Measurements from ENCODE around the gene ABCG1.

The ABCG1 gene

DNA sequence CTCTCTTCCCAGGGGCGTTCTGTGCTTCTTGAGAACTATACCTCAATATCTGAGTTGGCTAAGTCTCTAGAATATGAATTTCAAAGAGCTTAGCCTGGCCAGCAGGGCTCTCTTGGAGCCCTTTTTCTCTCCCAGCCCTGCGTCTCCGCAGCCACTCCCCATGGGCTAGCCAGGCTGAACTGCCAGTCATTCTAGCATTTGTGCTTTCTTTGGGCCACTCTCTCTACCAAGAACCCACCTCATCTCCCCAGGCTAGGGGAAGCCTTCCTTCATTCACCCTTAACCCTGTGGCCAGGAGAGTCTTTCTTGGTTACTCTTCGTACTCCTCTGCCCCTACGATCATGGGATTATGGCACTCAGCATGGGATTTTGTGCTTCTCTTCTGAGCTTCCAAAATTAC, 18.2 kb downstream of the ABCG1 start:
- ATAC-seq (replicated peaks) (no peak), DNase-seq (no peak)
- H3K9me3 Mint-ChIP-seq = no peaks in the 10 kb centered on the region
- H3K36me3 Mint-ChIP-seq = no peaks in the 10 kb centered on the region
- H3K4me1 Mint-ChIP-seq = peaks cover 48 to 84% of the 10 kb centered on the region in 2 donors
- H3K4me3 Mint-ChIP-seq = peak overlapping the region in 1 of 2 donors; percentile 40
- peak overlapping the region; percentile 39 for H3K27ac Mint-ChIP-seq
- no peaks in the 10 kb centered on the region for H3K27me3 Mint-ChIP-seq

DNA sequence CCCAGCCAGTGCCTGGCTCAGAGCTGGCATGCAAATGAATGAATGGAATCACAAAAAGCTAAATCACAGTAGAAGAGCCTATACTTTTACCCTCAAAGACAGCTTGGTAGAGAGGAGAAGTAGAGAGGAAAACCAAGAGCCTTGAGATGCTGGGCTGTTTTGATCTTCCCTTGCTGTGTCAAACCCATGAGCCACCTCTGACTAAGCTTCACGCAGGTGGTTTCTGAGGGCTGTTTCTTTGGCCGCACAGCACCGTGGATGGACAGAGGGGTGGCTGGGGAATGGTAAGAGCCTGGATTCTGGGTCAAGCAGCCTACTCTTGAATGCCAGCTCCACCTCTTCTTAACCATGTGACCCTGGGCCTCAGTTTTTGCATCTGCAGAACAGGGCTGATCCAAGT, 18.6 kb downstream of the ABCG1 start:
- Mint-ChIP-seq H3K27ac (peak overlapping the region; percentile 39), H3K9me3 (no peaks in the 10 kb centered on the region), H3K27me3 (no peaks in the 10 kb centered on the region), H3K36me3 (no peaks in the 10 kb centered on the region), H3K4me1 (peaks cover 49 to 84% of the 10 kb centered on the region in 2 donors), H3K4me3 (peak overlapping the region in 1 of 2 donors; percentile 40)
- DNase-seq (no peak), ATAC-seq (replicated peaks) (no peak)

DNA sequence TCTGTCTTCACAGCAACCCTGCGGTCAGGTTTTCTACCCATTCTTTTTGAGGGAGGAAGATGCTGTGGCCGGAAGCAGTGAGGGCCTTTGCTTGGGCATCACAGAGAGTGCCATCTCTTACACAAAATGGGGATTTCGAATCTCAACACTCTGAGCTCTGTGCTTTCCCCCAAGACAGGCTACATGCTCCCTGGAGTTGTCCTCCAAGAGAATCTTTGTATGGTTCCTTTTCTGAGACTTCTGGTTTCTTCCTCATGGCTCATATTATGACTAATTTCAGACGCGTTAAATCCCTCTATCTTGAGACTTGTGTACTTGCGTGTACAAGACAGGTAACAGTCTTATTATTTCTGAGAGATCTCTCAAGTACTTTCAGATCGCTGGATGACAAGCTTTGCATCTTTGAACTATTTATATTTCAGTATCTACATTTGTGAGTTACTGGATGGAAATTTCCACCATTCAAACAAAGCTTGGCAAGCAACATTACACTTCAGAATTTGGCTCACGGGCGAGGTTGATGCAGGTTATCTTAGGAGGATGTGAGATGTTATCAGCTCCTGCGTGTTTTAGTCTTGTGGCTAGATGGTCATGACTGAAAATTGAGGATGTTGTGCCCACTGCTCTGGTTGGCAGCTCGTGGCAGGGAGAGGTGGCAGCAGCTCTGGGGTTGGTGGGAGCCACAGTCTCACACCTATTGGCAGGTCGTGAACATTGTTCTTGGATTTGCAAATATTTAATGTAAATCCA, 19.4 kb downstream of the ABCG1 start:
- Mint-ChIP-seq H3K9me3 (no peaks in the 10 kb centered on the region), H3K36me3 (no peaks in the 10 kb centered on the region)

DNA sequence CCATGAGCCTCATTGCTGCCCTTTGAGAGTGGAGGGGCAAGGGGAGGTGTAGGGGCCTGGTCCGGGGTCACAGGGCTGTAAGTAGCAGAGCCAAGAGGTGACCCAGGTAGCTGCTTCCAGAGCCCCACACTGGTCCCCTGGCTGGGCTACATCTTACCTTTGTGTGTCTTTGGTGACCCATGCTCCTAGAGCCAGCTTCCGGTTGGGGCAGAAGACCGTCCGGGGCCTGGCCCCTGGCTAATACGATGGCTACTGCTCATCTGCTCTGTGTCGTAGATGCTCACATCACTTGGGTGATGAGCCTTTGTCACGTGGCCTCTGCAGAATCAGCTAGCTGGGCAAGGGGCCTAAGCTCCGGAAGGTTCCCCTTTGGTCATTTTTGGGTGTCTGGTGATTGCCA, 20.6 kb downstream of the ABCG1 start:
- peaks cover 36 to 72% of the 10 kb centered on the region in 2 donors for H3K4me1 Mint-ChIP-seq
- no peaks in the 10 kb centered on the region for H3K9me3 Mint-ChIP-seq
- no peaks in the 10 kb centered on the region for H3K36me3 Mint-ChIP-seq
- ATAC-seq (replicated peaks) (no peak), DNase-seq (no peak)
- H3K27ac Mint-ChIP-seq = no peak overlapping the region
- no peaks in the 10 kb centered on the region for H3K27me3 Mint-ChIP-seq
- H3K4me3 Mint-ChIP-seq = no peak overlapping the region

More for the DNA sequence above, 19.4 kb downstream of the ABCG1 start:
- DNase-seq (no peak), ATAC-seq (replicated peaks) (peak; percentile 23 to 30)
- Mint-ChIP-seq H3K4me1 (peaks cover 47 to 84% of the 10 kb centered on the region in 2 donors), H3K27me3 (no peaks in the 10 kb centered on the region), H3K4me3 (peak overlapping the region; percentile 2 to 11), H3K27ac (peak overlapping the region; percentile 72)

DNA sequence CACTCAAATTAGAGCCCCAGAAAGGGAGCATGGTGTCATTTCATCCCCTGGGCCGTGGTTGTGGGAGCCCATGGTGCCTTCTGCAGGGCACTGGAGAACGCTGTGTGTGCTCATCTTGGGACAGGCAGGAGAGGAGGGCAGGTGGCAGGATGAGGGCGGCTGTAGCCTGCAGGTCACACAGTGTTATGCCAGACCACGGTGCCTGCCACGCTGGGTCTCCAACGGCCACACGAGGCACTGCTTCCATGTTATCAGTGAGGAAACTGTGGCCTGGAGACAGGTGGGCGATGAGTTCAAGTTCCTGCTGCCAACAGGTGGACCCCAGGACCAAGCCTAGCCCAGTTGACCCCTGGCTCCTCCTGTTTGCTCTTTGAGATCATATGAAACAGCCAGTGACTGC, 21.0 kb downstream of the ABCG1 start:
- Mint-ChIP-seq H3K4me1 (peaks cover 36 to 67% of the 10 kb centered on the region in 2 donors), H3K36me3 (no peaks in the 10 kb centered on the region), H3K4me3 (no peak overlapping the region), H3K9me3 (no peaks in the 10 kb centered on the region), H3K27ac (no peak overlapping the region), H3K27me3 (no peaks in the 10 kb centered on the region)
- no peak for DNase-seq
- no peak for ATAC-seq (replicated peaks)

DNA sequence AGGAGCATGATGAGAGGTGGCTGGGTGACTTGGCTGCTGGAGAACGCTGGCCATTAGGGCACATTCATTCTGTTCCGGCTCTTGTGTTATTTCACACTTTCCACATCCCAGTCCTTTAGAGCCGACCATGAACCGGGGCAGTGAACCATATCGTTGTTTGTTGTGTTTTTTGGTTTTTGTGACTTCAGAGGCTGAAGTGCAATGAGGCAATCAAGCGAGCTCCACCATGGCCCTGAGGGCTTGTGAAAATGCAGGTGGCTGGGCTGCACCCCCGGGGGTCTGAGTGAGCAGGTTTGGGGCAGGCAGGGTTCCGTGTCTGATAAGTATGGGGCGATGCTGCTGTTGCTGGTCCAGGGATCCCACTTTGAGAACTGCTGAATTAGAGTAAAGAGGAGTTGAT, 23.7 kb downstream of the ABCG1 start:
- Mint-ChIP-seq H3K27ac (no peak overlapping the region), H3K4me1 (peaks cover 32 to 57% of the 10 kb centered on the region in 2 donors), H3K9me3 (no peaks in the 10 kb centered on the region), H3K27me3 (no peaks in the 10 kb centered on the region), H3K4me3 (peak overlapping the region in 1 of 2 donors; percentile 18), H3K36me3 (no peaks in the 10 kb centered on the region)
- ATAC-seq (replicated peaks) (peak; percentile 36 to 61), DNase-seq (no peak)

DNA sequence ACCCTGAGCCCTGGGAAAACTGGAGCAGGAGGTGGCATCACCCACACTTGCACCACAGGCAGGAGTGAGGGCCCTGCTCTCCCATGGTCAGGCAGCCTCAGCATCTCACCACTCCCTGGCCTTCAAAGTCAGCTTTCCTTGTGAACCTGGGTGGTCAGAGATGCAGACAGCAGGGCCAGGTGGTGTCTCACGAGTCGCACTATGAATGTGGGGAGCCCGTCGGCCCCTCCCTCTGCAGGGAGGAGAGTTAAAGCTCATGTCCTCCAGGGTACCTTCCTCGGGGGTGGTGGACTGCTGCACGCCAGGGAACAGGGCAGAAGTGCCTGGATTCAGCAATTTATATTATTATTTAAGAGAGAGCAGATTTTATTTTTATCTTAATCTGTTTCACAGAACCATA, 24.1 kb downstream of the ABCG1 start:
- Mint-ChIP-seq H3K27me3 (no peaks in the 10 kb centered on the region), H3K4me3 (peak overlapping the region in 1 of 2 donors; percentile 18), H3K36me3 (peaks cover 0 to under 1% of the 10 kb centered on the region in 2 donors), H3K4me1 (peaks cover 36 to 58% of the 10 kb centered on the region in 2 donors), H3K9me3 (no peaks in the 10 kb centered on the region), H3K27ac (no peak overlapping the region)
- no peak for DNase-seq
- peak in 1 of 2 donors; percentile 28 for ATAC-seq (replicated peaks)

DNA sequence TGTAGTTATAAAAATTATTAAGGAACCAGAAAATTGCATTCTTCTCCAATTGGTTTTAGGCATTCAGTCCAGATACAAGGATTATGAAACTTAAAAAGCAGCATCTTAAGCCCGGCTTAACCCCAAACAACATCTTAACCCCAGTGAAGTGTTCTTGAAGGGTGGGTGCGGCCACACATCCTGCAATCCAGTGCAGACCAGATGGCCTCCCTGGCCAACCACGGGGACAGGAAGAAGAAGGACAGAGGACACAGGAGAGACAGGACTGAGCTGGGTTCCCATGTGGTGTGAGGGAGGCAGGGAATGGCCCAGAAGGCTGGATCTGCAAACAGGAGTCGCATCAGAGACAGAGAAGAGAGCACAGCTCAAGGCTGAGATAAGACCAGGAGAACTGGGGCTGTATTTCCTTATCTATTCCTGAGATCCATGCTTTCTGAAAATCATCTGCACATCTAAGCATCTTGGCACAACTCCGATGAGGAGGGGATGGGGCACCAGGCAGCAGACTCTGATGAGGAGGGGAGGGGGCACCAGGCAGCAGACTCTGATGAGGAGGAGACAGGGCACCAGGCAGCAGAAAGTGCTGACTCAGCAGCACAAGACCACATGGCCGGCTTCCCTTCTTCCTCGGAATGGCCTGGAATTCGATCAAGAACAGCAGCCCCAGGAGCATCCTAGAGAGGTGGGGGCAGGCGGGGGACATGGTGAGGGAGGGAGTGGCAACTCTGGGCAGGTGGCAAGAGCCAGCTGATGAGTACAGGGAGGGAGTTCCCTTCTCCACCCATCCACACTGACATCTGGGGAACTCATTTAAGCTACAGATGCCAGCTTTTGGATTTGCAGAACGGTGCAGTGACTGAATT, 26.6 kb downstream of the ABCG1 start:
- no peak for DNase-seq
- no peak overlapping the region for H3K4me3 Mint-ChIP-seq
- H3K27ac Mint-ChIP-seq = peak overlapping the region; percentile 31
- ATAC-seq (replicated peaks) = no peak
- H3K27me3 Mint-ChIP-seq = no peaks in the 10 kb centered on the region
- H3K4me1 Mint-ChIP-seq = peaks cover 49 to 66% of the 10 kb centered on the region in 2 donors
- no peaks in the 10 kb centered on the region for H3K9me3 Mint-ChIP-seq
- H3K36me3 Mint-ChIP-seq = peaks cover 0 to 4% of the 10 kb centered on the region in 2 donors

DNA sequence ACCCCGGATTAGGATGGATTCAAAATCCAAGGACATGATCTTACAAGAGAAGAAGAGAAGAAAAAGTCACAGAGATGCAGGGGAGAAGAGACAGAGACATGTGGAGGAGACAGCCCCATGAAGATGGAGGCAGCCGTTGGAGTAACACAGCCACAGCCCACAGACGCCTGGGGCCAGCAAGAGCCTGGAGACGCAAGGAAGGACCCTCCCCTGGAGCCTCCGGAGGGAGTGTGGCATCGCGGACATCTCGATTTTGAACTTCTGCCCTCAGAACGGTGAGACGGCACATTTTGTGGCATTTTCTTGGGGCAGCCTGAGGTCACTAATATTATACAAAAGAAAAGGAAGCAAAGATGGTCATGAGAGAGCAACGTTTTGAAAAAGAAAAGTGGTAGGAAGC, 28.8 kb downstream of the ABCG1 start:
- H3K4me3 Mint-ChIP-seq = peak overlapping the region in 1 of 2 donors; percentile 19
- peaks cover 54 to 59% of the 10 kb centered on the region in 2 donors for H3K4me1 Mint-ChIP-seq
- ATAC-seq (replicated peaks) = no peak

DNA sequence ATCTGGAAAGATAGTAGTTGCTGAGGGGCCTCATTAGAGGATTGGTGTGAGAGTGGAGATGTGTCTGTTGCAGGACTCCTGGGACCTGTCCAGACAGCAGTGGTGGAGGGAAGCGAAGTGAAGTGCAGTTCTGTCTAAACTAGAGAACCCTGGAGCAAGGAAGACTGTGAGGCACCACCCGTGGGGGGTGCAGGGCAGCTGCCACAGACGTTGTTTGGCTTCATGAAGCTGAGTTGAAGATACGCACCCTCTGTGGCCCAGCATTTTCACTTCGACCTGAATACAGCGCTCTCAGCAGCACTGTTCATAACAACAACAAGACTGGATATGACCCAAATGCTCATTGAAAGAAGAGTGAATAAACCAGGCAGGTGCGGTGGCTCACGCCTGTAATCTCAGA, 29.3 kb downstream of the ABCG1 start:
- ATAC-seq (replicated peaks) (no peak), DNase-seq (no peak)
- Mint-ChIP-seq H3K27me3 (no peaks in the 10 kb centered on the region), H3K4me1 (peaks cover 52 to 54% of the 10 kb centered on the region in 2 donors), H3K9me3 (no peaks in the 10 kb centered on the region), H3K4me3 (no peak overlapping the region), H3K27ac (peak overlapping the region; percentile 10), H3K36me3 (peaks cover 0 to 4% of the 10 kb centered on the region in 2 donors)

More for the DNA sequence above, 28.8 kb downstream of the ABCG1 start:
- Mint-ChIP-seq H3K27me3 (no peaks in the 10 kb centered on the region), H3K9me3 (no peaks in the 10 kb centered on the region), H3K36me3 (peaks cover 0 to 4% of the 10 kb centered on the region in 2 donors), H3K27ac (no peak overlapping the region)
- DNase-seq = no peak

DNA sequence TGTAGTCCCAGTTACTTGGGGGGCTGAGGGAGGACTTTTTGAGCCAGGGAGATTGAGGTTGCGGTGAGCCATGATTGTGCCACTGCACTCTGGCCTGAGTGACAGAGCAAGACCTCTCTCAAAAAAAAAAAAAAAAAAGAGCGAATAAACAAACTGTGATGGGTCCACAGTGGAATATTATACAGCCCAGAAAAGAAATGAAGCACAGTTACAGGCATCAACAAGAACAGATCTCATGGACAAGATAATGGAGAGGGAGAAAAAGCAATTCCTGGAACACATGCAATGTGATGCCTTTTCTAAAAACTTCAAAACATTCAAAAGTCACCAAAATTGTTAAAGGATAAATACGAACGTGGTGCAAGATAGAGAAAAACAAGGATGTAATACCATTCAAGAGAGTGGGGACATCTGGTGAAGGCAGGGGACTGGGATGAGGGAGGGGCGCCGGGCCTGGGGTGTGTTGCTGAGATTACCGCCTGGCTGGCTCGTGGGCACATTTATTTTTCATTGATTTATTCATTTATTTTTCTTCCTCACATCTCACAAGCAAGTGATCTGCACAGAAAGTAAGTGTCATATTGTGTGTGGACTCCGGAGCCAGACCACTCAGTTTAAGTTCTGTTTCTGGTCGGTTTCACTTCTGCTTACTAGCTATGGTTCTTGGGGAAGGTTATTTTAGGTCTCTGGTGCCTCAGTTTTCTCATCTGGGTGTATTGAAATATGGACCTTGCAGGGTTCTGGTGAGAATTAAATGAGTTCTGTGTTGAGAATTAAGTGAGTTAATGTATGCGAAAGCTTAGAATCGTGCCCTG, 30.1 kb downstream of the ABCG1 start:
- Mint-ChIP-seq H3K27me3 (no peaks in the 10 kb centered on the region), H3K27ac (peak overlapping the region; percentile 87), H3K9me3 (no peaks in the 10 kb centered on the region), H3K4me3 (peak overlapping the region; percentile 10 to 64), H3K36me3 (peaks cover 0 to 4% of the 10 kb centered on the region in 2 donors), H3K4me1 (peaks cover 57 to 58% of the 10 kb centered on the region in 2 donors)
- peak; percentile 36 for DNase-seq
- ATAC-seq (replicated peaks) = peak; percentile 99

DNA sequence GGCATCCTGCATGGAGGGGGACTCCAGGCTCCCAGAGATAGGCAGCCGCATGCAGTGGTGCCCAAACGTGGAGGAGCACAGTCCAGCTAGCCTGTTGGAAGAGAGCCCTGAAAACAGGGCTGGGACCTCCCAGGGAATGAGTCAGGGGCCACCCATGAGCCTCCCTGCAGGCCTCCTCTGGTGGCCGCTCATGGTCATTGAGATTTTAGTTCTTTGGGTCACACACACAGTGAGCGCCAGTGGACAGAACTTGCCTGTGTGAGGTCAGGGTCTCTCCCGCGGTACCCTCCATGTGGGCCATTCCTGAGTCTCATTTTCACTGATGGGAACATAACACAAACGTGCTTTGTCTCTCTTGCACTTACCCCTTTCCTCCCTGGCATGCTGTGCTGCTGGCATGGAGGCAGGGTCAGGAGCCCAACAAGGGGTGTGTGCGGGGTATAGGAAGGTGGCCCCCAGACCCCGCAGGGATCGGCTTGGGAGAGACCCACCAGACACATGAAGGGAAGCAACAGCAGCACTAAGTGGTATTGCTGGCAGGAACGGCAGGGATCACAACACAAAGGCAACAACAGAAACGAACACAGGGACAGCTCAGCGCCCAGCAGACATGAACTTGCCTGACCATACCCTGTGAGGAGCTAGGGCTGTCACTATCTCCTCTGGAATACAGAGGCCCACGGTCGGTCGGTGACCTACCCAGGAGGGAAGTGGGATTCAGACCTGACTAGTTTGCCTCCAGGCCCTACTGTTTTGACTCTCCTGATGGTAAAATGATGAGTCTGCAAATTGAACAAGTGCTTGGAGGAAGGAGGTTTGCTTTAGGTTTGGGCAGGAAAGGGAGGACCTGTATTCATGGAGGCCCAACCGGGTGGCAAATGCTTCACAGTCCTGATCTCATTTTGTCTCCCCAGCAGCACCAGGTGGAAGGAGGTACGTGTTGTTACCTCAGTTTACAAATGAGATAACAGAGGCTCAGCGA, 31.8 kb downstream of the ABCG1 start:
- Mint-ChIP-seq H3K27me3 (no peaks in the 10 kb centered on the region), H3K4me3 (no peak overlapping the region), H3K4me1 (peaks cover 67 to 68% of the 10 kb centered on the region in 2 donors), H3K36me3 (peaks cover 0 to 4% of the 10 kb centered on the region in 2 donors), H3K27ac (peak overlapping the region; percentile 72), H3K9me3 (no peaks in the 10 kb centered on the region)
- no peak for DNase-seq
- ATAC-seq (replicated peaks) = no peak

DNA sequence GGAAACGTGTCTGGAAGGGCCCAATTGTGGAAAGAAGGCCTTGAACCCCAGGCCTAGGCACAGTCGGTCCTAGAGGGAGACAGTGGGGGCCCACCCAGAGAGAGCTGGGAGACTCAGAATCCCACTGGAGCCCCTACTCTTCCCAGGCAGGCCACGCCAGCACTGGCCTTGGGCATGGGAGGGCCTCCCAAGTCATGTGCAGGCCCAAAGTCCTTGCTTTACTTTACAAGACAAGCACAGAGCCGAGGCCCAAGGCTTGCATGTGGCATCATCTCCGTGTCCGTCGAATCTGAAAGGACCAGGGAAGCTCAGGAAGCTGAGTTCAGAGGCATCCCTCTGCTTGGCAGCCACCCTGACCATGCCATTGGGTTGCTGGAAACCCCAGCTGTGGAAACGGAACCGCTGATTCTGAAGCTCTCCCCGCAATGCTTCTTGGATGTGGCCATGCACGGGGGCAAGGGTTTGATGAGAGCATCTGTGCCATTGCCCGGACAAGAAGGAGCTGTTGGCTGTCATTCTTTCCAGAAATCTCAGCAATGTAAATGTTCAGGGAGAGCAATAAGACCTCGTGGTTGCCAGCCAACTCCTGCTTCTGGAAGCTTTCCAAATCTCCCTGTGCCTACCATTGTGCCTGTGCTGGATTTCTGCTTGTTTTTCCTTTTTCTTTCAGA, 32.8 kb downstream of the ABCG1 start:
- ATAC-seq (replicated peaks) (no peak), DNase-seq (no peak)
- Mint-ChIP-seq H3K36me3 (peaks cover 0 to 4% of the 10 kb centered on the region in 2 donors), H3K27ac (no peak overlapping the region), H3K27me3 (no peaks in the 10 kb centered on the region), H3K4me3 (no peak overlapping the region), H3K4me1 (peaks cover 66 to 68% of the 10 kb centered on the region in 2 donors), H3K9me3 (no peaks in the 10 kb centered on the region)
